K562 (cell line): ENCODE results near the gene CDH12. TPM values are rescaled to one million over a fixed set of nuclear protein-coding genes. Genes with fewer than 3 reads are reported as not detected.

Experiments used
- ATAC-seq: fragments of 200-7000 bp; cut with Tn5 transposase; 3 replicates; pipeline ENCODE4 v1.9.1; 2020; ENCODE audit warnings: moderate library complexity
- BruUV-seq: library from RNA; stranded (reverse); fragments of 400-500 nt; replicated peaks from 2 replicates; lab custom pipeline; 2021; lab: Mats Ljungman, UMichigan
- CTCF ChIA-PET: fragments of 300-600 bp; formaldehyde crosslinking; extraction: SDS; loops from one replicate; lab custom pipeline; 2021; ENCODE audit warnings: low intra/inter-chr PET ratio; lab: Yijun Ruan, JAX
- POLR2A ChIA-PET: fragments of 300-600, 350-650 bp; sonication (Branson Sonifier 250); formaldehyde crosslinking; extraction: SDS; loops from one replicate; lab custom pipeline; 2021; ENCODE audit warnings: antibody characterized with exemption, inconsistent platforms; lab: Yijun Ruan, JAX
- DNase-seq, 4 experiments: peaks; one replicate each; pipeline versions ENCODE4 v3.0.0 to v3.0.0-alpha.2; 2011 to 2018; ENCODE audit warnings: low spot score in 3 of 4, mixed read lengths in 3 of 4; ENCODE audit errors: extremely low read depth in 1 of 4
- FAIRE-seq: peaks from 2 replicates; lab custom pipeline; 2011; peaks lifted over from hg19 to GRCh38; lab: Jason Lieb, UNC
- H2AFZ ChIP-seq: 2 replicates; pipeline ENCODE4 v1.6.0; 2011; ENCODE audit warnings: low read depth, low read length, control low read depth, inconsistent platforms
- H3K27ac ChIP-seq: fragments of 200-600 bp; 3 replicates; pipeline ENCODE4 v1.8.0; 2011; ENCODE audit warnings: low read depth, mild to moderate bottlenecking, control low read depth, inconsistent platforms, low read length, moderate library complexity, mixed read lengths; ENCODE audit errors: extremely low read depth
- H3K27me3 ChIP-seq, 2 experiments: fragments of 300-600 bp in 1 of 2; 2 replicates in 1 of 2; 3 replicates in 1 of 2; pipeline versions ENCODE4 v1.6.0 to v1.8.0; 2011; ENCODE audit warnings: inconsistent platforms in 2 of 2, low read length in 2 of 2, mild to moderate bottlenecking in 1 of 2, mixed read lengths in 1 of 2, moderate library complexity in 1 of 2; ENCODE audit not compliant: control insufficient read depth in 2 of 2, insufficient read depth in 2 of 2
- H3K36me3 ChIP-seq: fragments of 300-600 bp; 3 replicates; pipeline ENCODE4 v1.8.0; 2011; ENCODE audit warnings: mild to moderate bottlenecking, low read length, inconsistent platforms; ENCODE audit not compliant: control insufficient read depth, insufficient read depth
- H3K4me1 ChIP-seq, 2 experiments: fragments of 200-600 bp in 1 of 2; replicated peaks in 1 of 2; 2 replicates in 1 of 2; 3 replicates in 1 of 2; pipeline versions ENCODE4 v1.5.1 to v1.8.0; 2011; ENCODE audit warnings: inconsistent platforms in 2 of 2, low read length in 2 of 2, mild to moderate bottlenecking in 1 of 2, mixed read lengths in 1 of 2, moderate library complexity in 1 of 2; ENCODE audit not compliant: control insufficient read depth in 2 of 2, insufficient read depth in 2 of 2
- H3K4me2 ChIP-seq: 2 replicates; pipeline ENCODE4 v1.6.1; 2011; ENCODE audit warnings: low read length, control low read depth, inconsistent platforms, mixed read lengths; ENCODE audit not compliant: insufficient read depth
- H3K4me3 ChIP-seq: fragments of 200-600 bp; sonication (generic), shearing (Covaris generic); 2 replicates; pipeline ENCODE4 v1.5.1; 2016; ENCODE audit warnings: control low read depth, inconsistent platforms
- H3K79me2 ChIP-seq: fragments of 200-600 bp; 3 replicates; pipeline ENCODE4 v1.8.0; 2011; ENCODE audit warnings: low read length, inconsistent platforms; ENCODE audit not compliant: control insufficient read depth, insufficient read depth
- H3K9ac ChIP-seq, 2 experiments: 2 replicates each; pipeline versions ENCODE4 v1.6.0 to v1.6.1; 2011; ENCODE audit warnings: low read depth in 2 of 2, low read length in 2 of 2, control low read depth in 1 of 2, inconsistent platforms in 1 of 2, mild to moderate bottlenecking in 1 of 2, mixed read lengths in 1 of 2; ENCODE audit not compliant: insufficient read depth in 1 of 2
- H3K9me1 ChIP-seq: one replicate; pipeline ENCODE4 v1.6.0; 2011; ENCODE audit warnings: inconsistent platforms, mild to moderate bottlenecking, low read length, moderate library complexity; ENCODE audit not compliant: control insufficient read depth, insufficient read depth
- H3K9me3 ChIP-seq: replicated peaks from 2 replicates; pipeline ENCODE4 v1.5.1; 2011; ENCODE audit warnings: low read depth, low read length, inconsistent platforms; ENCODE audit not compliant: control insufficient read depth, insufficient read depth
- H4K20me1 ChIP-seq: replicated peaks from 2 replicates; pipeline ENCODE4 v1.6.1; 2011; ENCODE audit warnings: low read length, inconsistent platforms, mixed read lengths; ENCODE audit not compliant: control insufficient read depth, insufficient read depth
- NFIC ChIP-seq: fragments of 450-650 bp; IDR thresholded peaks from 2 replicates; pipeline ENCODE4 v1.6.1; 2017; ENCODE audit warnings: mild to moderate bottlenecking, inconsistent platforms
- SFPQ ChIP-seq: fragments of 200-400 bp; formaldehyde crosslinking; IDR thresholded peaks from 2 replicates; pipeline ENCODE4 v1.6.1; 2017; ENCODE audit warnings: mild to moderate bottlenecking, low read depth, low read length, moderate library complexity
- ZNF511 ChIP-seq: sonication (generic); formaldehyde crosslinking; IDR thresholded peaks from 2 replicates; pipeline ENCODE4 v1.8.0; 2022; ENCODE audit warnings: mild to moderate bottlenecking, missing genetic modification reagents
- in situ Hi-C: fragments of 300-500 bp; cut with MboI; formaldehyde crosslinking; loops from 4 replicates; pipeline ENCODE4 v1.15.0; 2018; ENCODE audit warnings: inconsistent platforms, mixed read lengths
- intact Hi-C: fragments of 100-400 bp; cut with micrococcal nuclease; formaldehyde crosslinking; loops from 2 replicates; pipeline ENCODE4 v1.14.2; 2022
- polyA plus RNA-seq, 8 experiments: library from polyadenylated mRNA; depleted of rRNA in 4 of 8; stranded (reverse) in 5 of 8; unstranded in 3 of 8; fragments of >200 nt; fragmentation: Nextera tagmentation in 2 of 8; fragmentation: Illumina TruSeq in 1 of 8; extraction: Ambion mirVana in 2 of 8; extraction: Trizol in 1 of 8; gene quantifications; 2 replicates each; pipeline versions ENCODE4 v1.2.1 to v1.2.3, GENCODE V29; 2011 to 2014; ENCODE audit warnings: inconsistent platforms in 1 of 8, missing spikeins in 1 of 8
- total RNA-seq, 7 experiments: library from RNA; depleted of rRNA in 6 of 7; stranded (reverse); fragments of >200 nt in 6 of 7; fragmentation: Illumina TruSeq in 2 of 7; extraction: Trizol in 2 of 7; gene quantifications; 2 replicates each; pipeline versions ENCODE4 v1.2.1 to v1.2.3, GENCODE V29; 2011 to 2021; ENCODE audit warnings: low replicate concordance in 1 of 7

The CDH12 gene
- total and polyA plus RNA-seq, 9 of the 15 experiments (the other 6 are each of a cell fraction or from before 2014, with no cell fraction given): 0.03 to 1.7 (median 0.37) TPM

- H4K20me1 ChIP-seq: no peaks in the 10 kb centered on the region
- no peaks in the 10 kb centered on the region for H3K4me1 ChIP-seq
- DNase-seq: no peak
- CTCF ChIA-PET: no interaction called here
- TF ChIP-seq SFPQ: no peak
- no peak for TF ChIP-seq ZNF511
- TF ChIP-seq NFIC: no peak
- H3K9me3 ChIP-seq: no peaks in the 10 kb centered on the region
- H3K27me3 ChIP-seq: no peaks in the 10 kb centered on the region
- no peak for FAIRE-seq
- no peak overlapping the region for H3K4me2 ChIP-seq
- H3K79me2 ChIP-seq: no peaks in the 10 kb centered on the region
- H3K9me1 ChIP-seq: no peaks in the 10 kb centered on the region
- intact Hi-C loops (no loop called here), in situ Hi-C loops (no loop called here)
- no peak overlapping the region for H3K27ac ChIP-seq
- H3K4me3 ChIP-seq: no peak overlapping the region
- no TSS peak for BruUV-seq
- ATAC-seq: no peak
- POLR2A ChIA-PET: no interaction called here
- H2AFZ ChIP-seq: no peak overlapping the region
- no peaks in the 10 kb centered on the region for H3K36me3 ChIP-seq
- no peak overlapping the region for H3K9ac ChIP-seq
Measured at GRCh38 chr5:22709743-22710142, 143.4 kb downstream of the CDH12 start.
